HG02642 (cell line): ENCODE data around the gene ST6GALNAC3.
"Not testable (repeated sequence)": the region's sequence is repeated elsewhere in the genome, so short reads cannot be mapped to it uniquely, and the experiment has no call there.

ENCODE experiments used
- ATAC-seq: cut with Tn5 transposase; IDR thresholded peaks from one replicate; pipeline ENCODE4 v1.9.1; 2021; ENCODE audit warnings: mild to moderate bottlenecking; ENCODE audit not compliant: unreplicated experiment, poor library complexity

ST6GALNAC3 gene

GRCh38 chr1:76070538-76070937 lies 4.0 kb upstream of the ST6GALNAC3 start:
- no peak for ATAC-seq

DNA sequence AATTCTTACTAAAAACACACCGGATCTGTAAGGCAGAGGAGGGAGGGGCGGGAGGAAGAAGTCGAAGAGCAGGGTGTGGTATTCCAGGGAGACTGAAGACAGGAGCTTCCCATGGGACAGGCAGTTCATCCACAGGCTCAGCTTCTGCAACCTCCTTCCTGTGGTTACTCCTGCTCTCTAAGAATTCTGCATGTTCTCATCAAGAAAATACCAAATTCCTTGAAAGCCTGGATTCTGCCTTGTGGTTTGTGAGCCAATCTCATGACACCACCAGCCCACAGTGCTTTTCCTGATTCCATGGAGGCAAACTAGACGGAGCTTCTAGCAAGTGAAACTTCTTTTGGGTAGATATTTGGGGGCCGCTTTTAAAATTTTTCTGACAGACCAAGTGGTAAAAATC lies 1.1 kb upstream of the ST6GALNAC3 start:
- no peak for ATAC-seq

- ATAC-seq = no peak
These were observed 593 bp downstream of the ST6GALNAC3 start for GRCh38 chr1:76075188-76075489.

- ATAC-seq = peak; percentile 44
These were observed 1.3 kb downstream of the ST6GALNAC3 start for GRCh38 chr1:76075877-76076276.

DNA sequence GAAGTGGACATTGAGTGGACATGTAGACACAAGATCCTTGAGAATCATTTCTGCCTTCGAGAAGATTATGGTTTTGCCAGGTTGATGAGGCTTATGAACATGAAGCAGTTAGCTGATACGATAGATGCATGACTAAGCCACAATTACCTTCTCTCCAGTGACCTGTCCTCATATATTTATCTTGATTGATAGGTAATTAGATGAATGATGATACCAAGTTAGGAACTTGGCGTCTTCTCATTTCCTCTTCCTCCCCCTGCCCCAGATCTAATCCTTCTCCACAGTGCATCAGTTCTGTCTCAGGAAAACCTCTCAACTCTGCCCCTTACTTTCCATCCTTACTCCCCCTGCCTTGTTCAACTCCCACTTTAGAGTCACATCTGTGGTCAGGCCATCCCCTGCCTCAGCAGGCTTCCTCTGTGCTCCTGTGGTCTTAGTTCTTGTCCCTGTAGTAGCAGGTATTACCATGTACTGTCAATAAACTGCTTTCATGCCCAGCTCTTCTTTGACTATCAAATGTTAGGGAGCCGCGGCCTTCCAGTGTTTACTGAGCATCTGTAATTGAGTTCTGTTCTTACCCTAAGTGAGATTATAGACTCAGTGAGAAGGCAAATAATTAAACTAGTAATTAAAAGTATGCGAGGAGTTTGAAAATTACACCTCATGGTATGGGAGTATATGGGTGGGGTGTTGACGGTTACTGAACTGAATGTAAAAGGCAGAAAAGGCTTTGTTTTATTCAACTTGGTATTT lies 5.1 kb downstream of the ST6GALNAC3 start:
- no peak for ATAC-seq

DNA sequence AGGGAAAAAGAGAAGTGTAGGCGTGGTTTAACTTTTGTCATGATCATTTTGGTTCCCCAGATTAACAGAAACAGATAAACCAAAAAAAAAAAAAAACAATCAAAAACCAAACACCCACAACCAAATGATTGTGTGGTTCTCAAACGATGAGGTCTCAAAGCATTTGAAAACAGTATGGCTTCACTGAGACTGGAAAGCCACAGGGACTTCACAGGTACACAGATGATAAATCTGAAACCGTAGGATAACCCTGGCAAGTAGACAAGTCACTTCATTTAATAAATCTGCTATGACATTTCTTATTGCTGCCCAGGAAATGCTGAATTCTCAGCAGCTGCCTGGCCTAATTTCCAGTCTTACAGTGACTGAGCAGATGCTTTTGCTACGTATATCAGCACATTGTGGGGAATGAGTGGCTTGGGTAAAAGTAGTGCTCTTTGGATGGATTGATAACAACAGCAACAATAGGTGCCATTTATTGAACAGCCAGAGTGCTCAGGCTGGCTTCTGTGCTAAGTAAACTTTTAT lies 6.1 kb downstream of the ST6GALNAC3 start:
- ATAC-seq = no peak

GRCh38 chr1:76082062-76082461 lies 7.5 kb downstream of the ST6GALNAC3 start:
- ATAC-seq = no peak

- ATAC-seq = no peak
These were observed 8.6 kb downstream of the ST6GALNAC3 start for GRCh38 chr1:76083189-76083588.

GRCh38 chr1:76084029-76084627 lies 9.6 kb downstream of the ST6GALNAC3 start:
- ATAC-seq = no peak

GRCh38 chr1:76084685-76085084 lies 10.1 kb downstream of the ST6GALNAC3 start:
- ATAC-seq = no peak

DNA sequence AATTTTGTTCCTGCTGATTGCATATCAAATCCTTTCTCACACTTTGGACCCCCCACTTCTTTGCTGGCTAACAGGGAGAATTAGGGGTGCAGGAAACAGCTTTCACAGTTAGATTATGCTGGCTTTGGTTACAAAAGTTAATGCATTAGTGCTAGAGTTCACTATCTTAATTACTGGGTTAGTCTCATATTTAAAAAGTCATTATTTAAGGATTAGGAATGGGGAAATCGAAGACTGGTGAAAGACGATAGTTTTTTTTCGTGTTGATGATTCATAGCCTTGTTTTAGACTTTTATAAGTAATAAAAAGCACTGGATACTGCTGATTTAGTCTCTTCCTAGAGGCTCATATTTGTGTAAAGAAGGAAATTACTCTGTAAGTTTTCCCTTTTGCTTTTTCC lies 11.6 kb downstream of the ST6GALNAC3 start:
- no peak for ATAC-seq

GRCh38 chr1:76086597-76086996 lies 12.1 kb downstream of the ST6GALNAC3 start:
- ATAC-seq = no peak

DNA sequence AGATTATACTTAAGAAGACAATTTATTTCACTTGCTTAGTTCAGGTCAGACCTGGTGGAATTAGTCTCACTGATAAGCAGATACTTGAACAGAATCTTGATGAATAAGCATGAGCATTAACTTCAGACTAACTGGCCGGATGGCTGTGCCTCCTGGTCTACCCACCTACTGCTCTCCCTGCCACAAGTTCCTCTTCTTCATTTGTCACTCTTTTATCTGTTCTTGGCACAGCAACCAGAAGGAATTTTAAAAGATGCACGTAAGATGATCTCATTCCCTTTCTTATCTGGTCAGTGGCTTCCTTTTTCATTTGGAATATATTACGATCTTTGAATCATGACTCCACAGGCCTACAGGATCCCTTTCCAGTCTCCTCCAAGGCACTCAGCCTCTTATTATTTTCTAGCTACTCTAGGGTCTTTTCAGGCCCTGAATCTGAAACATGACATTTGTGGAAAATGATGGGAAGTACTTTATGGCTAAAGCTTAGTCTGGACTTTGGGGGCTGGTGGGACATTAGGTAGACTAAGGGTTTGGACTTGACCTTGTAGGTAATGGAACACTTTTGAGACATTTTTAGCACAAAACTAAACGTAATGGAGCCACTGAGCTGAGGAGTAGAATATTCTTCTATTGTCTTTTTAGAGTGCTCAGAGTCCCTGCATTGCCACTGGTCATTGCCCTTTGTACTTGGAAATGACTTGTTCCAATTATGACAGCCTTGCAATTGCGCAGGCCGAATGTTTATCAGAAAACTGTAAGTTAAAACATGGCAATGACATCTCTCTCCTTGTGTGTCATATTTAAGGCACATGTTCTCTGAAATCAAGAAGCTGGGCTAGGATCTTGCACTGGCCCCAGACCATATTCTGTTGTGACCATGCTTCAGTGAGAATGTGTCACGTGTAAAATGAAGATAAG lies 16.0 kb downstream of the ST6GALNAC3 start:
- ATAC-seq = no peak

GRCh38 chr1:76092812-76093211 lies 18.3 kb downstream of the ST6GALNAC3 start:
- no peak for ATAC-seq

DNA sequence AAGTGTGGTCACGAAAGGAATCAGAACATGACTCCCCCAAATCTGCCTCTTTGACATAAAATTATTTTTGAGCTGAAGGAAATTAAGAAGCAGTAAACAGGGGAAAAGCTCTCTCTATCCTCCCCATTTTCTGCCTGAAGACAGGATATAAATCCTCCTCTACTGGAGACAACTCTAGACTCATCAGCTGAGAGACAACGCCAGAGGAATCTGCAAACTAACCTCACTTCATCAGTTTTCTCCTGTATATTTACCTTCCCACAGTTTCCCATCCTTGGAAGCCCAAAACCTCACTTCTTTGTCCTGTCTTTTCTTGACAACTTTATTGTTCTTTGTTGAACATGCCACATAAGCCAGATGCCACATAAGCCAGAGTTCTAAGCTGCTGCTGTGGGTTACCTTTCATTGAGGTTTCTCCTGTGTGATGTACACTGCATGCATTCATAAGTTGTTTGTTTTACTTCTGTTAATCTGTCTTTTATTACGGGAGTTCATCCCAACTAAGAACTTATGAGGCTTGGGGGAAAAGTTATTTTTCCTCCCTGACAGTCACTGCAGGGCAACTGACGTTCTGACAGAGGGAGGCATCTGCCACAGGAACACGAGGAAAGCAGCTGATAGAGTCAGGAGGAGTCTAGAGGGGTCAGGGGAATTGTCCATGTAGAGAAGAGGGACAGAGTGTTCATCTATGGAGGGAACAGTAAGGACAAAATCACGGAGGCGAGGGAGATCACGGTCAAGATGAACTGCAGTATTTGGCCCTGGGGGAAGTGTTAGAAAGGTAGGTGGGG lies 19.2 kb downstream of the ST6GALNAC3 start:
- no peak for ATAC-seq

- ATAC-seq = no peak
These were observed 21.3 kb downstream of the ST6GALNAC3 start for GRCh38 chr1:76095802-76096201.

GRCh38 chr1:76097064-76097463 lies 22.5 kb downstream of the ST6GALNAC3 start:
- ATAC-seq = not testable (repeated sequence)

DNA sequence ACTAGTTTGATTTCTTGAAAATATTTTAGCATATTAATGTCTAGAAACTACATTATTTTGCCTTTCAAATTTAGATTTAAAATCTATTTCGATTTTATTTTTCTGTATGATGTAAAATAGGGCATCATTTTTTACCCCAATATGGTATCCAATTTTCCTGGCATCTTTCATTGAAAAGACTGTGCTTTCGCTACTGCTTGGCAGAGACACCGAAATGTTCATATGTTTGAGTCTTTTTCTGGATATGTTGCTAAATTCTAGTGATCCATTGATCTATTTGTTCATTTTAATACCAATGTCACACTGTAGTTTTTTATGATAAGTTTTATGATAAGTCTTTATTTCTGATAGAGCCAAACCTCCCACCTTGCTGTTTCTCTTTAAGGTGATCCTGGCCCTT lies 24.3 kb downstream of the ST6GALNAC3 start:
- no peak for ATAC-seq

DNA sequence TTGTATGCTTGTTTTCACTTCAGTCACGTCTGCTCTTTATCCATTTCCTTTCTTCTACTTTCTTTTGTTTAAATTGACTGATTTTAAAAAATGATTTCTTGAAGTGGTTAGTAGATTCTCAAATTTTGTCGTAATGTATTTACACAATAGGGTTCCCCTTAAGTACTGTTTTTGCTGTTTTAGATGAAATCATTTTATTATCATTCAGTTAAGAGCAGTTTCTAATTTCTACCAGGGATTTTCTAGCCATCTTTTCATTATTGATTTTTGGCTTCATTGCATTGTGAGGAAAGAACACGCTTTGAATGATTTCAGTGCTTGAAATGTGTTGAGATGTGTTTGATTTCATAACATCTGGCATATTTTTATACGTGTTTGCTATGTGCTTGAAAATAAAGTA lies 27.0 kb downstream of the ST6GALNAC3 start:
- ATAC-seq = no peak

- no peak for ATAC-seq
These were observed 27.5 kb downstream of the ST6GALNAC3 start for GRCh38 chr1:76102046-76102445.
